ENCODE results near the gene ADCY7. TPM values are rescaled to one million over a fixed set of nuclear protein-coding genes. Genes with fewer than 3 reads are reported as not detected.

The ADCY7 gene
- total and polyA plus RNA-seq, 9 of the 15 experiments (the other 6 are each of a cell fraction or from before 2014, with no cell fraction given) = 2.3 to 108 (median 28.6) TPM

- TF ChIP-seq ZBTB11 (CRISPR knock-in tag; IDR thresholded peaks at IDR 0.05) = no peak
- TF ChIP-seq STAT6 (CRISPR knock-in tag; IDR thresholded peaks at IDR 0.05) = no peak
- no peak for TF ChIP-seq XRCC5 (IDR thresholded peaks at IDR 0.05; ENCODE audit: low read depth, low read length)
- no peak for TF ChIP-seq E2F8 (IDR thresholded peaks at IDR 0.05; ENCODE audit: low read depth, partially characterized antibody)
- no peak for TF ChIP-seq E2F3 (CRISPR knock-in tag; IDR thresholded peaks at IDR 0.05)
- peak; percentile 77 for TF ChIP-seq BRD9 (IDR thresholded peaks at IDR 0.05; ENCODE audit: low read depth, partially characterized antibody)
- TF ChIP-seq ARID3B (CRISPR knock-in tag; IDR thresholded peaks at IDR 0.05; ENCODE audit: borderline replicate concordance) = no peak
- no peak for TF ChIP-seq NR0B1 (IDR thresholded peaks at IDR 0.05; ENCODE audit: partially characterized antibody)
- no peak for TF ChIP-seq TEAD1 (CRISPR knock-in tag; IDR thresholded peaks at IDR 0.05)
- no peak for TF ChIP-seq GATAD2B (IDR thresholded peaks at IDR 0.05; ENCODE audit: borderline replicate concordance)
- TF ChIP-seq BCOR (IDR thresholded peaks at IDR 0.05) = peak; percentile 14; the same call in 1 of the 2 replicates
- TF ChIP-seq KAT8 (IDR thresholded peaks at IDR 0.05; ENCODE audit: low read depth) = no peak
- TF ChIP-seq CTBP1 (IDR thresholded peaks at IDR 0.05; ENCODE audit: borderline replicate concordance) = peak; percentile 27; the same call in 1 of the 2 replicates
- TF ChIP-seq TBP (optimal IDR thresholded peaks at IDR 0.05; ENCODE audit: low read depth, low read length) = peak; percentile 24
- peak; percentile 17; the same call in 1 of the 2 replicates for TF ChIP-seq ZNF316 (IDR thresholded peaks at IDR 0.05)
- no peak for TF ChIP-seq TAF15 (IDR thresholded peaks at IDR 0.05; ENCODE audit: low read depth, low read length)
Measured at GRCh38 chr16:50229149-50229726, 37.1 kb upstream of the ADCY7 start (continued).
